SK-N-SH treated with all-trans-retinoic acid at 6 μM for 48 hours (cell line): ENCODE results near the gene SLC30A2.

Source experiments
- ATAC-seq: fragments of 200-7000 bp; cut with Tn5 transposase; 3 replicates; pipeline ENCODE4 v1.9.1; 2020; ENCODE audit warnings: mild to moderate bottlenecking, moderate library complexity
- ARNTL ChIP-seq: fragments of 450-650 bp; formaldehyde crosslinking; IDR thresholded peaks from 2 replicates; pipeline ENCODE4 v1.5.0; 2020; ENCODE audit warnings: low read depth, mild to moderate bottlenecking, moderate library complexity, borderline replicate concordance
- BACH2 ChIP-seq: fragments of 250-450 bp; sonication (Bioruptor Pico); IDR thresholded peaks from 2 replicates; pipeline ENCODE4 v1.9.0; 2021; ENCODE audit warnings: mild to moderate bottlenecking, borderline replicate concordance
- CSDC2 ChIP-seq: fragments of 250-450 bp; sonication (Bioruptor Pico); IDR thresholded peaks from 2 replicates; pipeline ENCODE4 v1.5.0; 2020; ENCODE audit warnings: mild to moderate bottlenecking, moderate library complexity
- ESRRG ChIP-seq: fragments of 250-450 bp; sonication (Bioruptor Pico); IDR thresholded peaks from 2 replicates; pipeline ENCODE4 v1.6.1; 2021; ENCODE audit warnings: mild to moderate bottlenecking
- ISL1 ChIP-seq: fragments of 250-450 bp; sonication (Bioruptor Pico); IDR thresholded peaks from 2 replicates; pipeline ENCODE4 v2.1.2; 2022; ENCODE audit warnings: mild to moderate bottlenecking, moderate library complexity
- OSR1 ChIP-seq: fragments of 250-450 bp; sonication (Bioruptor Pico); IDR thresholded peaks from 2 replicates; pipeline ENCODE4 v1.8.0; 2022; ENCODE audit warnings: moderate library complexity, mild to moderate bottlenecking, inconsistent platforms
- PPARA ChIP-seq: fragments of 250-450 bp; sonication (Bioruptor Pico); IDR thresholded peaks from 2 replicates; pipeline ENCODE4 v1.5.0; 2020; ENCODE audit warnings: mild to moderate bottlenecking, borderline replicate concordance
- RARB ChIP-seq: fragments of 250-450 bp; sonication (Bioruptor Pico); IDR thresholded peaks from 2 replicates; pipeline ENCODE4 v1.8.0; 2021; ENCODE audit warnings: mild to moderate bottlenecking, moderate library complexity
- SNAI2 ChIP-seq: fragments of 250-450 bp; sonication (Bioruptor Pico); IDR thresholded peaks from 2 replicates; pipeline ENCODE4 v1.5.0; 2020; ENCODE audit warnings: mild to moderate bottlenecking, moderate library complexity
- TCF4 ChIP-seq: fragments of 250-450 bp; sonication (Bioruptor Pico); IDR thresholded peaks from 2 replicates; pipeline ENCODE4 v1.8.0; 2021; ENCODE audit warnings: mild to moderate bottlenecking, moderate library complexity, borderline replicate concordance
- TOX ChIP-seq: fragments of 250-450 bp; sonication (Bioruptor Pico); IDR thresholded peaks from 2 replicates; pipeline ENCODE4 v1.8.0; 2021; ENCODE audit warnings: mild to moderate bottlenecking, moderate library complexity, borderline replicate concordance
- ZC3H10 ChIP-seq: fragments of 250-450 bp; sonication (Bioruptor Pico); IDR thresholded peaks from 2 replicates; pipeline ENCODE4 v1.5.1; 2021; ENCODE audit warnings: mild to moderate bottlenecking, moderate library complexity
- ZFP3 ChIP-seq: fragments of 250-450 bp; sonication (Bioruptor Pico); IDR thresholded peaks from 2 replicates; pipeline ENCODE4 v1.5.0; 2020; ENCODE audit warnings: mild to moderate bottlenecking, moderate library complexity
- ZFP30 ChIP-seq: fragments of 450-650 bp; formaldehyde crosslinking; IDR thresholded peaks from 2 replicates; pipeline ENCODE4 v1.5.0; 2022; ENCODE audit warnings: mild to moderate bottlenecking, moderate library complexity
- ZNF565 ChIP-seq: fragments of 450-650 bp; formaldehyde crosslinking; conservative IDR thresholded peaks from 2 replicates; pipeline ENCODE4 v1.5.0; 2020; ENCODE audit warnings: low read depth, mild to moderate bottlenecking, moderate library complexity
- ZNF70 ChIP-seq: fragments of 450-650 bp; formaldehyde crosslinking; IDR thresholded peaks from 2 replicates; pipeline ENCODE4 v1.5.0; 2020; ENCODE audit warnings: mild to moderate bottlenecking, moderate library complexity
- TF ChIP-seq, protein P1 (sequence below): fragments of 250-450 bp; sonication (Bioruptor Pico); IDR thresholded peaks from 2 replicates; pipeline ENCODE4 v1.5.1; 2020; ENCODE audit warnings: low read depth, mild to moderate bottlenecking, moderate library complexity
- TF ChIP-seq, protein P2 (sequence below): fragments of 250-450 bp; sonication (Bioruptor Pico); IDR thresholded peaks from 2 replicates; pipeline ENCODE4 v1.5.0; 2020; ENCODE audit warnings: mild to moderate bottlenecking, moderate library complexity
- TF ChIP-seq, protein P3 (sequence below): fragments of 250-450 bp; sonication (Bioruptor Pico); IDR thresholded peaks from 2 replicates; pipeline ENCODE4 v1.8.0; 2020; ENCODE audit warnings: mild to moderate bottlenecking, moderate library complexity, borderline replicate concordance
- TF ChIP-seq, protein P4 (sequence below): fragments of 250-450 bp; sonication (Bioruptor Pico); IDR thresholded peaks from 2 replicates; pipeline ENCODE4 v1.8.0; 2021; ENCODE audit warnings: low read depth, mild to moderate bottlenecking, moderate library complexity, borderline replicate concordance
- TF ChIP-seq, protein P5 (sequence below): fragments of 250-450 bp; sonication (Bioruptor Pico); IDR thresholded peaks from 2 replicates; pipeline ENCODE4 v1.5.1; 2021; ENCODE audit warnings: mild to moderate bottlenecking, moderate library complexity

Gene SLC30A2

DNA sequence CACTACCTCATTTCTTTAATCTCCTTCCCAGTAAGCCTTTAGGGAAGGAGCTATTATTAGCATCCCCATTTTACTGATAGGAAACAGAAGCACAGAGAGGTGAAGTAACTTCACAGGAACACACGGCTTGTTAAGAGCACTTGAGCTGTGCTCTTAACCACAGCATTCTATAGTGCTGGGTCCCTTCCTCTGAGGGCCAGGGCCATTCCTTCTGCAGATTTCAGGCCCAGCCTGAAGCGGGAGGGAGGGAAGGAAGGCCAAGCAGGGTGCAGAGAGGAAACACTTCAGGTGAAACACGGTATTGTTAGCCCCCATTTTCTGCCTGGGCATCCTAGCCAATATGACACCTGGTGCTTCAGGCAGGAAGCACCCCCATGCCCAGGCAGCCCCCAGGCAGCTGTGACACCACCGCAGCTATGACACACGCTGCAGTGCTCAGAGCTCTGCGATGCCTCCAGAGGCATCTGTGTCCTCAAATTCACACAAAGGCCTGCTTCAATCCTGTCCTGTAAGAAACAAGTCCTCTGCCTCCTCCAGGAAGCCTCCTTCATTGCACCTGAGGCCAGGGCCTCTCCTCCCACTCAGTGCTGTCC lies 28.9 kb downstream of the SLC30A2 start:
- TF ChIP-seq ARNTL (CRISPR knock-in tag): no peak
- TF ChIP-seq, protein P1, sequence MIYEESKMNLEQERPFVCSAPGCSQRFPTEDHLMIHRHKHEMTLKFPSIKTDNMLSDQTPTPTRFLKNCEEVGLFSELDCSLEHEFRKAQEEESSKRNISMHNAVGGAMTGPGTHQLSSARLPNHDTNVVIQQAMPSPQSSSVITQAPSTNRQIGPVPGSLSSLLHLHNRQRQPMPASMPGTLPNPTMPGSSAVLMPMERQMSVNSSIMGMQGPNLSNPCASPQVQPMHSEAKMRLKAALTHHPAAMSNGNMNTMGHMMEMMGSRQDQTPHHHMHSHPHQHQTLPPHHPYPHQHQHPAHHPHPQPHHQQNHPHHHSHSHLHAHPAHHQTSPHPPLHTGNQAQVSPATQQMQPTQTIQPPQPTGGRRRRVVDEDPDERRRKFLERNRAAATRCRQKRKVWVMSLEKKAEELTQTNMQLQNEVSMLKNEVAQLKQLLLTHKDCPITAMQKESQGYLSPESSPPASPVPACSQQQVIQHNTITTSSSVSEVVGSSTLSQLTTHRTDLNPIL: no peak
- TF ChIP-seq ZC3H10 (CRISPR knock-in tag): no peak
- TF ChIP-seq, protein P2, sequence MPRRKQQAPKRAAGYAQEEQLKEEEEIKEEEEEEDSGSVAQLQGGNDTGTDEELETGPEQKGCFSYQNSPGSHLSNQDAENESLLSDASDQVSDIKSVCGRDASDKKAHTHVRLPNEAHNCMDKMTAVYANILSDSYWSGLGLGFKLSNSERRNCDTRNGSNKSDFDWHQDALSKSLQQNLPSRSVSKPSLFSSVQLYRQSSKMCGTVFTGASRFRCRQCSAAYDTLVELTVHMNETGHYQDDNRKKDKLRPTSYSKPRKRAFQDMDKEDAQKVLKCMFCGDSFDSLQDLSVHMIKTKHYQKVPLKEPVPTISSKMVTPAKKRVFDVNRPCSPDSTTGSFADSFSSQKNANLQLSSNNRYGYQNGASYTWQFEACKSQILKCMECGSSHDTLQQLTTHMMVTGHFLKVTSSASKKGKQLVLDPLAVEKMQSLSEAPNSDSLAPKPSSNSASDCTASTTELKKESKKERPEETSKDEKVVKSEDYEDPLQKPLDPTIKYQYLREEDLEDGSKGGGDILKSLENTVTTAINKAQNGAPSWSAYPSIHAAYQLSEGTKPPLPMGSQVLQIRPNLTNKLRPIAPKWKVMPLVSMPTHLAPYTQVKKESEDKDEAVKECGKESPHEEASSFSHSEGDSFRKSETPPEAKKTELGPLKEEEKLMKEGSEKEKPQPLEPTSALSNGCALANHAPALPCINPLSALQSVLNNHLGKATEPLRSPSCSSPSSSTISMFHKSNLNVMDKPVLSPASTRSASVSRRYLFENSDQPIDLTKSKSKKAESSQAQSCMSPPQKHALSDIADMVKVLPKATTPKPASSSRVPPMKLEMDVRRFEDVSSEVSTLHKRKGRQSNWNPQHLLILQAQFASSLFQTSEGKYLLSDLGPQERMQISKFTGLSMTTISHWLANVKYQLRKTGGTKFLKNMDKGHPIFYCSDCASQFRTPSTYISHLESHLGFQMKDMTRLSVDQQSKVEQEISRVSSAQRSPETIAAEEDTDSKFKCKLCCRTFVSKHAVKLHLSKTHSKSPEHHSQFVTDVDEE: no peak
- no peak for TF ChIP-seq CSDC2 (CRISPR knock-in tag)
- no peak for TF ChIP-seq TOX (CRISPR knock-in tag)
- no peak for TF ChIP-seq TCF4 (CRISPR knock-in tag)
- TF ChIP-seq ZFP30: no peak
- no peak for TF ChIP-seq SNAI2 (CRISPR knock-in tag)
- no peak for TF ChIP-seq RARB
- TF ChIP-seq BACH2 (CRISPR knock-in tag): no peak
- no peak for TF ChIP-seq PPARA (CRISPR knock-in tag)
- TF ChIP-seq, protein P3, sequence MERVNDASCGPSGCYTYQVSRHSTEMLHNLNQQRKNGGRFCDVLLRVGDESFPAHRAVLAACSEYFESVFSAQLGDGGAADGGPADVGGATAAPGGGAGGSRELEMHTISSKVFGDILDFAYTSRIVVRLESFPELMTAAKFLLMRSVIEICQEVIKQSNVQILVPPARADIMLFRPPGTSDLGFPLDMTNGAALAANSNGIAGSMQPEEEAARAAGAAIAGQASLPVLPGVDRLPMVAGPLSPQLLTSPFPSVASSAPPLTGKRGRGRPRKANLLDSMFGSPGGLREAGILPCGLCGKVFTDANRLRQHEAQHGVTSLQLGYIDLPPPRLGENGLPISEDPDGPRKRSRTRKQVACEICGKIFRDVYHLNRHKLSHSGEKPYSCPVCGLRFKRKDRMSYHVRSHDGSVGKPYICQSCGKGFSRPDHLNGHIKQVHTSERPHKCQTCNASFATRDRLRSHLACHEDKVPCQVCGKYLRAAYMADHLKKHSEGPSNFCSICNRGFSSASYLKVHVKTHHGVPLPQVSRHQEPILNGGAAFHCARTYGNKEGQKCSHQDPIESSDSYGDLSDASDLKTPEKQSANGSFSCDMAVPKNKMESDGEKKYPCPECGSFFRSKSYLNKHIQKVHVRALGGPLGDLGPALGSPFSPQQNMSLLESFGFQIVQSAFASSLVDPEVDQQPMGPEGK (CRISPR knock-in tag): no peak
- no peak for TF ChIP-seq OSR1 (CRISPR knock-in tag)
- TF ChIP-seq ZNF70 (CRISPR knock-in tag): no peak
- TF ChIP-seq, protein P4, sequence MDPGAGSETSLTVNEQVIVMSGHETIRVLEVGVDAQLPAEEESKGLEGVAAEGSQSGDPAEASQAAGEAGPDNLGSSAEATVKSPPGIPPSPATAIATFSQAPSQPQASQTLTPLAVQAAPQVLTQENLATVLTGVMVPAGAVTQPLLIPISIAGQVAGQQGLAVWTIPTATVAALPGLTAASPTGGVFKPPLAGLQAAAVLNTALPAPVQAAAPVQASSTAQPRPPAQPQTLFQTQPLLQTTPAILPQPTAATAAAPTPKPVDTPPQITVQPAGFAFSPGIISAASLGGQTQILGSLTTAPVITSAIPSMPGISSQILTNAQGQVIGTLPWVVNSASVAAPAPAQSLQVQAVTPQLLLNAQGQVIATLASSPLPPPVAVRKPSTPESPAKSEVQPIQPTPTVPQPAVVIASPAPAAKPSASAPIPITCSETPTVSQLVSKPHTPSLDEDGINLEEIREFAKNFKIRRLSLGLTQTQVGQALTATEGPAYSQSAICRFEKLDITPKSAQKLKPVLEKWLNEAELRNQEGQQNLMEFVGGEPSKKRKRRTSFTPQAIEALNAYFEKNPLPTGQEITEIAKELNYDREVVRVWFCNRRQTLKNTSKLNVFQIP (CRISPR knock-in tag): no peak
- TF ChIP-seq ESRRG: no peak
- TF ChIP-seq ZNF565 (CRISPR knock-in tag): no peak
- TF ChIP-seq, protein P5, sequence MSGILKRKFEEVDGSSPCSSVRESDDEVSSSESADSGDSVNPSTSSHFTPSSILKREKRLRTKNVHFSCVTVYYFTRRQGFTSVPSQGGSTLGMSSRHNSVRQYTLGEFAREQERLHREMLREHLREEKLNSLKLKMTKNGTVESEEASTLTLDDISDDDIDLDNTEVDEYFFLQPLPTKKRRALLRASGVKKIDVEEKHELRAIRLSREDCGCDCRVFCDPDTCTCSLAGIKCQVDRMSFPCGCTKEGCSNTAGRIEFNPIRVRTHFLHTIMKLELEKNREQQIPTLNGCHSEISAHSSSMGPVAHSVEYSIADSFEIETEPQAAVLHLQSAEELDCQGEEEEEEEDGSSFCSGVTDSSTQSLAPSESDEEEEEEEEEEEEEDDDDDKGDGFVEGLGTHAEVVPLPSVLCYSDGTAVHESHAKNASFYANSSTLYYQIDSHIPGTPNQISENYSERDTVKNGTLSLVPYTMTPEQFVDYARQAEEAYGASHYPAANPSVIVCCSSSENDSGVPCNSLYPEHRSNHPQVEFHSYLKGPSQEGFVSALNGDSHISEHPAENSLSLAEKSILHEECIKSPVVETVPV: no peak
- no peak for TF ChIP-seq ISL1 (CRISPR knock-in tag)
- ATAC-seq: no peak

DNA sequence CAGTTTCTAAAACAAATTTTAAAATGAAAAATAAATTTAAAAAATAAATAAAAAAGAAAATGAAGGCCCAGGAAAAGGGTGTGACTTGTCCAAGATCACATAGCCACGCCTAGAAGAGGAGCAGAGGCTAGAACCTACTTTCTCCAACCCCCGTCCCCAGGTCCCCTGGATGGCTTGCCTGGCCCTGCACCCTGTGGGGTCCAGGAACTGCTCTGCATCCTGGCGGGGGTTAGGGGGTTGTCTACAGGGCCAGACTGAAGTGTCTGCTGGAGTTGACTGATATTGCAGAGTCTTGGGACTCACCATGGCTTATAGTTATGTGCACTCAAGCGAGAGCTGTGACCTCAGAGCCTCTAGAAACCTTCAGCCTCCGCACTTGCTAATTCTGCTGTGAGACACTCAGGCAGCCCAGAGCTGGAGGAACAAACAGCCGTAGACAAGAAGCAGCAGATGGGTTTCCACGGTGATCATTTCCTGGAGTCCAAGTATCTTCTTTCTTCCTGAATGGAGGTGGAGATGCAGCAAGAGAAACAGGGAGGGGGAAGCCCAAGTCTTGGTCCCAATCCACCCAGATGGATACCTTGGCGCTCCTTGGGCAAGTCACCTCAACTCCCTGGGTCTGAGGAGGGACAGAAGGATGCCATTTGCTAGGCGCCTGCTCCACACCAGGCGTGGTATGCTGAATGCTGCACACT lies 29.5 kb downstream of the SLC30A2 start:
- peak; percentile 60 for ATAC-seq
- no peak for TF ChIP-seq ESRRG
- TF ChIP-seq RARB: no peak
- no peak for TF ChIP-seq ZFP3 (CRISPR knock-in tag)
- TF ChIP-seq, protein P2: no peak
- TF ChIP-seq, protein P4 (CRISPR knock-in tag): no peak
- TF ChIP-seq, protein P1: no peak
- no peak for TF ChIP-seq CSDC2 (CRISPR knock-in tag)
- TF ChIP-seq ARNTL (CRISPR knock-in tag): no peak
- TF ChIP-seq BACH2 (CRISPR knock-in tag): no peak
- no peak for TF ChIP-seq PPARA (CRISPR knock-in tag)
